Heart right ventricle (tissue), 16 donors: ENCODE data around the gene TRMT61B. TPM values are rescaled to one million over a fixed set of nuclear protein-coding genes. Genes with fewer than 3 reads are reported as not detected.

ENCODE experiments used
- ATAC-seq, 8 donors: fragments of 200-7000 bp; cut with Tn5 transposase; one replicate each; pipeline ENCODE4 v1.9.1; 2020; ENCODE audit warnings: mild to moderate bottlenecking in 8 of 8, moderate library complexity in 8 of 8, moderate number of reproducible peaks in 1 of 8
- DNase-seq, 2 donors: peaks; one replicate each; pipeline ENCODE4 v3.0.0-alpha.2; 2020
- H3K27ac ChIP-seq, 10 donors: fragments of 200-600 bp; sonication (generic) in 2 of 10; one replicate each; pipeline versions ENCODE4 v1.5.0 to v1.8.0; 2020 to 2022; ENCODE audit warnings: mild to moderate bottlenecking in 3 of 10
- H3K27me3 ChIP-seq, 7 donors: fragments of 200-600 bp; one replicate each; pipeline ENCODE4 v1.8.0; 2021 to 2022; ENCODE audit warnings: mild to moderate bottlenecking in 2 of 7
- H3K36me3 ChIP-seq, 9 donors: fragments of 200-600 bp; sonication (generic) in 1 of 9; one replicate each; pipeline versions ENCODE4 v1.5.0 to v1.8.0; 2020 to 2022; ENCODE audit warnings: mild to moderate bottlenecking in 2 of 9
- H3K4me1 ChIP-seq, 9 donors: fragments of 200-600 bp; sonication (generic) in 1 of 9; one replicate each; pipeline versions ENCODE4 v1.5.0 to v1.8.0; 2020 to 2022; ENCODE audit warnings: mild to moderate bottlenecking in 4 of 9
- H3K4me3 ChIP-seq, 10 donors: fragments of 200-600 bp; sonication (generic) in 2 of 10; one replicate each; pipeline versions ENCODE4 v1.5.0 to v1.8.0; 2020 to 2022; ENCODE audit warnings: mild to moderate bottlenecking in 7 of 10, moderate library complexity in 2 of 10
- H3K9me3 ChIP-seq, 11 donors: fragments of 200-600 bp in 10 of 11; sonication (generic) in 2 of 11; one replicate each; pipeline versions ENCODE4 v1.5.0 to v1.8.0; 2013 to 2022; ENCODE audit warnings: mild to moderate bottlenecking in 2 of 11, control low read depth in 1 of 11, moderate library complexity in 1 of 11
- WGBS, 2 donors: extraction: QIAGEN DNeasy Blood & Tissue Kit; methylation state at CpG; one replicate each; pipeline ENCODE4 v1.1.7; 2013; ENCODE audit warnings: inconsistent platforms in 1 of 2; 5-methylcytosine and 5-hydroxymethylcytosine counted together
- intact Hi-C, 10 donors: fragments of 100-400 bp; cut with DNase I; formaldehyde crosslinking; loops; one replicate each; pipeline versions ENCODE4 v1.11.1 to v1.14.2; 2022
- polyA plus RNA-seq, 2 donors: library from polyadenylated mRNA; stranded (reverse); fragments of 200-250 nt; gene quantifications; one replicate each; pipeline ENCODE4 v1.2.3, GENCODE V29; 2013
- total RNA-seq, 10 donors: library from RNA; stranded (reverse); fragmentation: NEBNext Ultra II Directional in 3 of 10; extraction: Animal tissue kit (Norgen Biotek cat#: 25700) in 3 of 10; gene quantifications; one replicate each; pipeline versions ENCODE4 v1.2.1 to v1.2.4, GENCODE V29; 2021 to 2023
- TF ChIP-seq, protein P1 (sequence below), 9 donors: fragments of 200-600 bp; sonication (generic) in 2 of 9; IDR thresholded peaks; one replicate each; pipeline versions ENCODE4 v1.5.0 to v1.8.0; 2021 to 2022; ENCODE audit warnings: antibody characterized with exemption in 9 of 9, mild to moderate bottlenecking in 5 of 9, moderate library complexity in 1 of 9
- donor health status: Arrhythmogenic right ventricular cardiomyopathy.
- donor health status: ischemic (EF 13 %, LVEDD 7.1; RV severe dilation, severe dysfunction).
- donor health status: healthy with polysubstance abuse.
- donor health status: DM: no; HTN: yes; CAD: no.
- donor health status: DM: no; HTN: no; CAD: no.
- donor health status: ischemic (EF 25% LVEDD 6.9; RV normal size, moderate dysfunction).
- donor health status: ischemic (EF 25% LVEDD 5.7; RV mildly dilated, moderate dysfunction).
- donor health status: healthy.
- donor health status: DM: yes; HTN: yes; CAD: no.
- donor health status: Ischemic cardiomyopathy.
- donor health status: ischemic (EF 35%, LVEDD 5.7; RV mildly dilated, moderate dysfunction).
- donor health status: nonischemic (EF 11% LVEDD 7.7; RV severe dilation, severe dysfunction).
- donor health status: DM: yes; HTN: yes; CAD: no.
- donor health status: PGD.
- donor health status: ischemic (EF 29% LVEDD 5.4; RV normal size, mild dysfunction).
- donor health status: nonischemic (EF 23%, LVEDD 6.1; RV moderate dilation, normal function).

The TRMT61B gene
- total and polyA plus RNA-seq, 12 donors = 13.5 to 54.1 (median 17.5) TPM

- H3K36me3 ChIP-seq = peaks cover 0 to 100% (median 56%) of the 10 kb centered on the region in 9 donors
- 92% methylated on average over 3 of the region's 3 CpGs for WGBS, 2 donors
Observed at GRCh38 chr2:28801726-28802125, 68.4 kb downstream of the TRMT61B start.

More at GRCh38 chr2:28801726-28802125, 68.4 kb downstream of the TRMT61B start:
- intact Hi-C loops = no loop called here
- Histone ChIP-seq H3K27ac (no peak overlapping the region), H3K9me3 (peaks cover 0 to 15% (median 0%) of the 10 kb centered on the region in 11 donors), H3K27me3 (no peaks in the 10 kb centered on the region), H3K4me1 (peaks cover 0 to 5% (median 2%) of the 10 kb centered on the region in 9 donors), H3K4me3 (no peak overlapping the region)
- ATAC-seq = peak in 1 of 8 donors; percentile 36
- no peak for DNase-seq
- TF ChIP-seq, protein P1, sequence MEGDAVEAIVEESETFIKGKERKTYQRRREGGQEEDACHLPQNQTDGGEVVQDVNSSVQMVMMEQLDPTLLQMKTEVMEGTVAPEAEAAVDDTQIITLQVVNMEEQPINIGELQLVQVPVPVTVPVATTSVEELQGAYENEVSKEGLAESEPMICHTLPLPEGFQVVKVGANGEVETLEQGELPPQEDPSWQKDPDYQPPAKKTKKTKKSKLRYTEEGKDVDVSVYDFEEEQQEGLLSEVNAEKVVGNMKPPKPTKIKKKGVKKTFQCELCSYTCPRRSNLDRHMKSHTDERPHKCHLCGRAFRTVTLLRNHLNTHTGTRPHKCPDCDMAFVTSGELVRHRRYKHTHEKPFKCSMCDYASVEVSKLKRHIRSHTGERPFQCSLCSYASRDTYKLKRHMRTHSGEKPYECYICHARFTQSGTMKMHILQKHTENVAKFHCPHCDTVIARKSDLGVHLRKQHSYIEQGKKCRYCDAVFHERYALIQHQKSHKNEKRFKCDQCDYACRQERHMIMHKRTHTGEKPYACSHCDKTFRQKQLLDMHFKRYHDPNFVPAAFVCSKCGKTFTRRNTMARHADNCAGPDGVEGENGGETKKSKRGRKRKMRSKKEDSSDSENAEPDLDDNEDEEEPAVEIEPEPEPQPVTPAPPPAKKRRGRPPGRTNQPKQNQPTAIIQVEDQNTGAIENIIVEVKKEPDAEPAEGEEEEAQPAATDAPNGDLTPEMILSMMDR (IDR thresholded peaks at IDR 0.05) = no peak

Other genes starting within 250 kb of the TRMT61B start
- 100 to 1,000 TPM; 381 to 525 (median 432) TPM for gene PPP1CB, start 118.5 kb downstream of the TRMT61B start, total RNA-seq
- 100 to 1,000 TPM in 1 of 2 donors, 10 to 100 TPM in 1; 81.8 to 101 TPM for gene PPP1CB, start 118.5 kb downstream of the TRMT61B start, polyA plus RNA-seq
- gene SPDYA, start 59.5 kb downstream of the TRMT61B start, total RNA-seq = under 1 TPM; 0.16 to 0.46 (median 0.28) TPM
- under 1 TPM; 0.07 to 0.15 TPM for gene SPDYA, start 59.5 kb downstream of the TRMT61B start, polyA plus RNA-seq
- 10 to 100 TPM; 16.3 to 42.1 (median 25.9) TPM for gene WDR43, start 24.4 kb upstream of the TRMT61B start, total RNA-seq
- 10 to 100 TPM in 1 of 2 donors, 1 to 10 TPM in 1; 5.9 to 11.2 TPM for gene WDR43, start 24.4 kb upstream of the TRMT61B start, polyA plus RNA-seq
- 10 to 100 TPM in 8 of 10 donors, 1 to 10 TPM in 2; 1.4 to 56.7 (median 14.6) TPM for gene TOGARAM2, start 111.0 kb upstream of the TRMT61B start, total RNA-seq
- 10 to 100 TPM in 1 of 2 donors, 1 to 10 TPM in 1; 6.0 to 68.3 TPM for gene TOGARAM2, start 111.0 kb upstream of the TRMT61B start, polyA plus RNA-seq
- gene PCARE, start 204.2 kb upstream of the TRMT61B start, total RNA-seq = 1 to 10 TPM in 7 of 10 donors, under 1 TPM in 3; 0.20 to 3.3 (median 1.2) TPM
- gene PCARE, start 204.2 kb upstream of the TRMT61B start, polyA plus RNA-seq = under 1 TPM; 0.04 to 0.29 TPM
- 10 to 100 TPM; 31.8 to 55.2 (median 45.2) TPM for gene CLIP4, start 245.1 kb upstream of the TRMT61B start, total RNA-seq
- 10 to 100 TPM in 1 of 2 donors, 1 to 10 TPM in 1; 8.3 to 11.2 TPM for gene CLIP4, start 245.1 kb upstream of the TRMT61B start, polyA plus RNA-seq